Measurements from ENCODE around the gene SFTA2. TPM values are rescaled to one million over a fixed set of nuclear protein-coding genes. Genes with fewer than 3 reads are reported as not detected.

The SFTA2 gene
- total RNA-seq, 1 experiment from 2014 or later: not detected

DNA sequence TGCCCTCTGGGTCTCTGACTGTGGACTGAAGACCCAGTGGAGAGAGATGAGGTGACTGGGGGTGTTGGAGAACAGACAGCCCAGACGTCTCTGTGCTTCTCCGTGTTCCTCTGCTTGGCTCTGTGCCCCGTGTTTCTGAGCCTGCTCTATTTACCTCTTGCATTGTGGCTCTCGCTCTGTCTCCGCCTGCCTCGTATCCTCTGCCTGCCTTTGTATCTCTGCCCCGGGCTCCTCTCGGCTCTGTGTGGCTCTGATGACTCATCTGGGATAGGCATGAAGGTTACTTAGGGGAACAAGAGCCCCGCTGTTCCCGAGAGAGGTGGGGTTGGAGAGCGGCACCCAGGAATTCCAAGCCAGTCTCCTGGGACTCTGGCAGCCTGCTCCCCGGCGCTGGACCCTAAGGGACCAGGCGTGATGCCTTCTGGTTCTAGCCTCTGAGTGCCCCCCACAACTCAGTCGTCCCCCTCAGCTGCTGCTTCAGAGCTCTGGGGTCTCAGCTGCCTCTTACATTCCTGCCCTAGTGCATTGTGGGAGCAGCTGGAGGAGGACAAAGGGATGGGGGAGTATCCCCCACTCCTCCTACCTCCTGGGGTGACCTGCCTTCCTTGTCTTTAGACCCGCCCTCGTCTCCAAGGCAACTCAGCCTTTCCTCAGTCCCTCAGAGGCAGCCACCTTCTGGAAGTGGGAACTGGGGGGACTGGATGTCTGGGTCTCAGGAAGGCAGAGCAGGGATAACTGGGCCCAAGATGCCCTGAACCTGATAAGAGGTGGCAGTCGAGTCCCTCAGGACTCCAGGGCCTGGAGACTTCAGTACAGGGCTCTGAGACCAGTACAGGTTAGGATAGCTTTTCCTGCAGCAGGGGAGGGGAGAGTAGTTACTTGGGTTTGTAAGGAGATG lies 45.7 kb downstream of the SFTA2 start:
- BruUV-seq (replicated peaks): no TSS peak
- peak overlapping the region; percentile 83 for H3K4me3 Mint-ChIP-seq (ENCODE audit: unreplicated experiment)
- H3K36me3 Mint-ChIP-seq (ENCODE audit: insufficient read depth, unreplicated experiment): peaks cover 39% of the 10 kb centered on the region
- TF ChIP-seq, protein P1, sequence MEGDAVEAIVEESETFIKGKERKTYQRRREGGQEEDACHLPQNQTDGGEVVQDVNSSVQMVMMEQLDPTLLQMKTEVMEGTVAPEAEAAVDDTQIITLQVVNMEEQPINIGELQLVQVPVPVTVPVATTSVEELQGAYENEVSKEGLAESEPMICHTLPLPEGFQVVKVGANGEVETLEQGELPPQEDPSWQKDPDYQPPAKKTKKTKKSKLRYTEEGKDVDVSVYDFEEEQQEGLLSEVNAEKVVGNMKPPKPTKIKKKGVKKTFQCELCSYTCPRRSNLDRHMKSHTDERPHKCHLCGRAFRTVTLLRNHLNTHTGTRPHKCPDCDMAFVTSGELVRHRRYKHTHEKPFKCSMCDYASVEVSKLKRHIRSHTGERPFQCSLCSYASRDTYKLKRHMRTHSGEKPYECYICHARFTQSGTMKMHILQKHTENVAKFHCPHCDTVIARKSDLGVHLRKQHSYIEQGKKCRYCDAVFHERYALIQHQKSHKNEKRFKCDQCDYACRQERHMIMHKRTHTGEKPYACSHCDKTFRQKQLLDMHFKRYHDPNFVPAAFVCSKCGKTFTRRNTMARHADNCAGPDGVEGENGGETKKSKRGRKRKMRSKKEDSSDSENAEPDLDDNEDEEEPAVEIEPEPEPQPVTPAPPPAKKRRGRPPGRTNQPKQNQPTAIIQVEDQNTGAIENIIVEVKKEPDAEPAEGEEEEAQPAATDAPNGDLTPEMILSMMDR (IDR thresholded peaks at IDR 0.05; ENCODE audit: unreplicated experiment): no peak
- ChIA-PET CTCF (interaction anchor here (0.6 to 6.3 kb wide), 9 partner anchors 9 to 200 kb away, joined by 3 to 54 read pairs (median 5); no protein-coding TSS in a partner anchor), POLR2A (interaction anchor here (0.6 to 7.2 kb wide), 24 partner anchors 10 to 330 kb away, joined by 3 to 100 read pairs (median 8); partner anchors contain the start of genes GTF2H4, IER3, MDC1 and MRPS18B)
- intact Hi-C loops (cut with micrococcal nuclease): loop anchor here (2.0 kb wide), 2 partner anchors 23 to 143 kb away; partner anchors contain the start of genes FLOT1 and GTF2H4
- H3K27ac Mint-ChIP-seq (ENCODE audit: low read depth, unreplicated experiment): peak overlapping the region; percentile 95
- H3K9me3 Mint-ChIP-seq (ENCODE audit: unreplicated experiment): no peaks in the 10 kb centered on the region
- no peaks in the 10 kb centered on the region for H3K27me3 Mint-ChIP-seq (ENCODE audit: insufficient read depth, unreplicated experiment)
- peak; percentile 97 for DNase-seq (ENCODE audit: unreplicated experiment)
- peaks cover 61% of the 10 kb centered on the region for H3K4me1 Mint-ChIP-seq (ENCODE audit: insufficient read depth, unreplicated experiment)

DNA sequence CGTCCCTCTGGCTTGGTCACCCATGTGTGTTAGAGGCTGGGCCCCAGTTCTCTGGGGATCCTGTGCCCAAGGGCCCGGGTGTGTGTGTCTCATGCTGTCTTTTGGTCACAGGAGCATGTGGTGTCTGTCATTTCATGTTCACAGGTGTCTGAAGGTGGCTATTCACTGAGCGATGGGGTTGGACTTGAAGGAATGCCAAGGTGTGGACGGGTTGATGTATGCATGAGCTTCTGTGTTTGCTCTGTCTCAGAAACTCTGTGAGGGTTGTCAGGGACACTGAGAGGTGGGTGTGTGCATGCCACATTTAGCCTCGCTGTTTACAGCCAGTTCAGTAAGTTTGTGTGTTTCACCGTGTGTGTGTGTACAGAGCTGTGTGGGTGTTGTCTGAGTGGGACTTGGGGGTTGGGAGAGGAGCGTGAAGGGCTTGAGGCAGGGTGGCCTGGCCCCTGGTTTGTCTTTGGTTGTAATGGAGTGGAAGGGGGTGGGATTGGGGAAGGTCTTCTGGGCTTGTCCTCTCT lies 46.4 kb downstream of the SFTA2 start:
- intact Hi-C loops (cut with micrococcal nuclease): loop anchor here (2.0 kb wide), 2 partner anchors 23 to 143 kb away; partner anchors contain the start of genes FLOT1 and GTF2H4
- H3K9me3 Mint-ChIP-seq (ENCODE audit: unreplicated experiment): no peaks in the 10 kb centered on the region
- peaks cover 32% of the 10 kb centered on the region for H3K36me3 Mint-ChIP-seq (ENCODE audit: insufficient read depth, unreplicated experiment)
- TF ChIP-seq, protein P1 (IDR thresholded peaks at IDR 0.05; ENCODE audit: unreplicated experiment): no peak
- H3K27ac Mint-ChIP-seq (ENCODE audit: low read depth, unreplicated experiment): peak overlapping the region; percentile 95
- DNase-seq (ENCODE audit: unreplicated experiment): peak; percentile 65
- H3K27me3 Mint-ChIP-seq (ENCODE audit: insufficient read depth, unreplicated experiment): no peaks in the 10 kb centered on the region
- peak overlapping the region; percentile 83 for H3K4me3 Mint-ChIP-seq (ENCODE audit: unreplicated experiment)
- CTCF ChIA-PET: interaction anchor here (0.6 to 6.3 kb wide), 11 partner anchors 8 to 201 kb away, joined by 3 to 54 read pairs (median 6); partner anchors contain the start of gene VARS2
- BruUV-seq (replicated peaks): no TSS peak
- POLR2A ChIA-PET: interaction anchor here (0.6 to 7.2 kb wide), 25 partner anchors 9 to 271 kb away, joined by 3 to 100 read pairs (median 12); partner anchors contain the start of genes GTF2H4, IER3, MDC1 and MRPS18B
- peaks cover 60% of the 10 kb centered on the region for H3K4me1 Mint-ChIP-seq (ENCODE audit: insufficient read depth, unreplicated experiment)

DNA sequence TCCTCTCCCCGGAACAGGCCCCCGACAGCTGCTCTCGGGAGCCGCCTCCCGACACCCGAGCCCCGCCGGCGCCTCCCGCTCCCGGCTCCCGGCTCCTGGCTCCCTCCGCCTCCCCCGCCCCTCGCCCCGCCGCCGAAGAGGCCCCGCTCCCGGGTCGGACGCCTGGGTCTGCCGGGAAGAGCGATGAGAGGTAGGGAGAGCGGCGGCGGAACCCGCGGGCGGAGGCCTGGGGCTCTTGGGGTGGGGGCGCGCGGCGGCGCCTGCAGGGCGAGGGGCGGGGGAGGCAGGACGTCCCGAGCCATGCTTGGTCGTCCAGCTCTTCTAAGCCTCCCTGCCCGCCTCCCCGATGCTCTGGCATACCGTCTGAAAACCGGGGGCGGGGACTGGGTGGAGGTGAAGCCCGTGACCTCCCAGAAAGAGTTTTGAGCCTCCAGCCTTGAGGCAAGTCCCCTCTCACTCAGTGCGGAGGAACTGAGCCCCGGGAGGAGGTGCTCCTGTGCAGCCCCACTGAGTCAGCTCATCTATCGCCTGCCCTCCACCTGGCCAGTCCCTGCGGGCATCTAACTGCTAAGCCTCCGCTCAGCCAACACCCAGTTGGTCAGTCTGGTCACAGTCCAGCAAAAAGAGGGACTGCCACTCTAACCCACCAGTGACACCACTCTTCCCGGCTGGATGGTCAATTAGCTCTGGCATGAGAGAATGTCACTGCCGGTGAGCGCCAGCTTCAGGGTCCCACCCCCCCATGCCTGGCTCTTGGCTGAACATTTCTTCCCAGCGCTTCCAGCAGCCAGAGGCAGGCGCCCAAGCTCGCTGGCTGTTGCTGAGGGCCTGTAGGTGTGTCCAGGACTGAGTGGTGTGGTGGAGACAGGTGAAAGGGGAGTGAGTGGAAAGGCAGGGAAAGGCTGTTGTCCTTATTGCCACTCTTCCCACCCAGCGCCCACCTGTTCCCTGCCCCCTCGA lies 47.2 kb downstream of the SFTA2 start:
- DNase-seq (ENCODE audit: unreplicated experiment): peak; percentile 66
- Mint-ChIP-seq H3K27me3 (ENCODE audit: insufficient read depth, unreplicated experiment) (no peaks in the 10 kb centered on the region), H3K4me1 (ENCODE audit: insufficient read depth, unreplicated experiment) (peaks cover 53% of the 10 kb centered on the region), H3K27ac (ENCODE audit: low read depth, unreplicated experiment) (peak overlapping the region; percentile 95), H3K9me3 (ENCODE audit: unreplicated experiment) (no peaks in the 10 kb centered on the region), H3K4me3 (ENCODE audit: unreplicated experiment) (peak overlapping the region; percentile 83), H3K36me3 (ENCODE audit: insufficient read depth, unreplicated experiment) (peaks cover 25% of the 10 kb centered on the region)
- POLR2A ChIA-PET: interaction anchor here (0.6 to 7.2 kb wide), 39 partner anchors 8 to 270 kb away, joined by 3 to 100 read pairs (median 6); partner anchors contain the start of genes FLOT1, GTF2H4, IER3 and MDC1
- BruUV-seq (replicated peaks): no TSS peak
- CTCF ChIA-PET: interaction anchor here (0.6 to 6.3 kb wide), 12 partner anchors 8 to 202 kb away, joined by 3 to 54 read pairs (median 8); partner anchors contain the start of gene VARS2
- intact Hi-C loops (cut with micrococcal nuclease): loop anchor here (2.0 kb wide), 2 partner anchors 24 to 142 kb away; partner anchors contain the start of genes FLOT1 and GTF2H4
- TF ChIP-seq, protein P1 (IDR thresholded peaks at IDR 0.05; ENCODE audit: unreplicated experiment): no peak

Data from MCF 10A (cell line).